HG02885 (cell line): ENCODE data around the gene NYAP2.

Experiments used
- ATAC-seq: cut with Tn5 transposase; IDR thresholded peaks from one replicate; pipeline ENCODE4 v1.9.1; 2021; ENCODE audit warnings: mild to moderate bottlenecking; ENCODE audit not compliant: unreplicated experiment, poor library complexity

Gene NYAP2

DNA sequence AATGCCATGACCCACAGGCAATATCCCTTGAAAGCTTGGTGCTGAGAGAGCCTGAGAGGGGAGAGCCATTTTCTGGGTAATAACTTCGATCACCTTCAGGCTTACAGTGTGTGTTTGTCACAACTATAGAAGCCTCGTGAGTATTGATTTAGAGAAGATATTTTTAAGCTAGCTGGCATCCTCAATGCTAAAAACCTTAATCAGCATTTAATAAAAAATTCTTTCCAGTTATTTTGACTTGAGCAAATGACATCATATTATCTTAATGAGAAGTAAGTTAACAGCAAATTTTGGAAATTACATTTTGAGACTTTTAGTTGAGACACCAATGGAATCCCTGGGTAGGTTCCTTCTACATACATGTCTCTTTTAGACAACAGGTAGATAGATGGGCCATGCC, 283.7 kb downstream of the NYAP2 start:
- ATAC-seq, result no peak

DNA sequence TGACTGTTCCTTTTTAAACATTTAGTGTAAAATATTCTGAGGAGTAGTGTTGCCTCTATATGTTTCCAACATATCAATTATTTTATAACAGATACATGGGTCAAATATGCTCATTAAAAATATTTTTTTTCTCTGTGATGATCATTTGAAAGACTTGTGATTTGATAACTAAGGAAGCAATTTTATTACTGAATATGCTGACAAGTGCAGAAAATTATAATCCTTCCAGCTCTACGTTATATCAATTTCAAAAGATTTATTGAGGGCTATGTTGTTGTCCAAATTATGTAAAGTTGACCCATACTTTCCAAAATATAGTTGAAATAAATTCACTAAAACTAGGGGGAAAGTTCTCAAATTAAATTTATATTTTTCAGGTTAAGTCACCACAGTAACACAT, 290.6 kb downstream of the NYAP2 start:
- no peak for ATAC-seq

DNA sequence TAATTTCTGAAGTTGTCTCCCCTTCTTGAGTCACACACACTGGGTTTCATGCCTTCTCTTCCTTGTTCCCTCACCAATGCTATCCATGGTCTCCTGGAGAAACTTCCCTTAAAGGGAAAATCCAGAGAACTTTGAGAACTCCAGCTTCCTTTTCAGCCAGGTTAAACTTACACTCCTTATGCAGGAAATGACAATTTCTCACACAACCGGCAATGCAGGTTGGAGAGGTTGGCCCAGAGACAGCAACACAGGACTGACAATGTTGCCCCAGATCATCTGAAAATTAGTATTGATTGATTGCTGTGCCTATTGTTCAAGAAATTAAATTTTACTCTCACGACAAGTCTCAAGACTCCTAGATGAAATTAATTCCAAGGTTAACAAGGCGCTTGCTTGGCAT, 292.2 kb downstream of the NYAP2 start:
- no peak for ATAC-seq

DNA sequence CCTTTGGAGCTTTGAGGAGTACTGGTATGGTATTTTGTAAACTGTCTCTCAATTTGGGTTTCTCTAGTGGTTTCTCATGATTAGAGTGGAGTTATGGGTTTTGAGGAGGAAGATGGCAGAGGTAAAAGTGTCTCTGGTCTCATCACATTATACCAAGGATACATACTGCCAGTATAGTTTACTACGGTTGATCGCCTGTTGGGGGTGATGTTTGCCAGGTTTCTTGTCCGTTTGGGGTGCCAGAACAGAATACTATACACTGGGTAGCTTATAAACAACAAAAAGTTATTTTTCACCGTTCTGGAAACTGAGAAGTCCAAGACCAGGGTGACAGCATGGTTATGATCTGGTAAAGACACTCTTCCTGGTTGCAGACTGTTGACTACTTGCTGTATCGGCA, 293.7 kb downstream of the NYAP2 start:
- no peak for ATAC-seq

DNA sequence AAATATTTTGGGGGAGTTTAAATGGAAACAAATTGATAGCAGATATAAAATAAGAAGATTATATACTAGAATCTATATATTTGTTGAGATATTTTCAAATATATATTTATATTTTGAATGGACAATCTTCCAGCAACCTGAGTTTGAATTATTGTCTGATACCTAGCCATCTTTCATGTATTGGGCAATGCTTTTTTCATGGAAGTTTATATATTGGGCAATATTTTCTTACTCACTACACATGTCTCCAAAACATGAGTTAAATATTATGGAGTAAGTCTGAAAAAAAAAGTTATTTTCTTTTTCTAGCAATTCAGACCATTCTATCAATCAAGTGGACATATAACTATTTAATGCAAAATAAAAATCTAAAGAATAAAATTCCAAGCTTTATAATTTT, 295.2 kb downstream of the NYAP2 start:
- ATAC-seq, result no peak

DNA sequence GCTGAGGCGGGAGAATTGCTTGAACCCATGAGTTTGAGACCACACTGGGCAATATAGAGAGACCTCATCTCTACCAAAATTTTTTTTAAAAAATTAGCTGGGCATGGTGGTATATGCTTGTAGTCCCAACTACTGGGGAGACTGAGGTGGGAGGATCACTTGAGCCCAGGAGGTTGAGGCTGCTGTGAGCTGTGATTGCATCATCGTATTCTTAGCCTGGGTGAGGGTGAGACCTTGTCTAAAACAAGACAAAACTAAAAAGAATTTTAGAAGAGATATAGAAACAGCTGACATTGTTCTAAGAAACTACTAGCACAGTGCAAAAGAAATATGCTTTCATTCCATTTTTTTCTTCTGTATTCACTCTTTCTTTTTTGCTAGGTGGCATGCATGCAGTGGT, 298.4 kb downstream of the NYAP2 start:
- ATAC-seq, result no peak
